ENCODE measurements around the gene SLMAP.

GRCh38 chr3:57788624-57789018 is 32.5 kb downstream of the SLMAP start:
- TF ChIP-seq CTCF (IDR thresholded peaks at IDR 0.05 in 8 of 11, conservative IDR thresholded peaks at IDR 0.05 in 3 of 11) (no peak), POLR2A (IDR thresholded peaks at IDR 0.05) (no peak)
